DND-41 (cell line): ENCODE results near the gene OSBPL3.

Experiments
- ATAC-seq: fragments of 200-7000 bp; cut with Tn5 transposase; 3 replicates; pipeline ENCODE4 v1.9.1; 2021; ENCODE audit warnings: low read depth; ENCODE audit not compliant: insufficient read depth
- DNase-seq: peaks from one replicate; pipeline ENCODE4 v3.0.0-alpha.2; 2020
- H2AFZ ChIP-seq: 2 replicates; pipeline ENCODE4 v1.6.0; 2012; ENCODE audit warnings: low read depth, low read length
- H3K27ac ChIP-seq: 2 replicates; pipeline ENCODE4 v1.5.1; 2012; ENCODE audit warnings: low read length, inconsistent platforms
- H3K27me3 ChIP-seq: fragments of 200-600 bp; sonication (generic); 2 replicates; pipeline ENCODE4 v1.6.0; 2012; ENCODE audit warnings: low read length, mild to moderate bottlenecking, inconsistent platforms; ENCODE audit not compliant: insufficient read depth, poor library complexity
- H3K36me3 ChIP-seq: 2 replicates; pipeline ENCODE4 v1.5.1; 2012; ENCODE audit warnings: low read length, inconsistent platforms; ENCODE audit not compliant: insufficient read depth
- H3K4me1 ChIP-seq: 2 replicates; pipeline ENCODE4 v1.5.1; 2012; ENCODE audit warnings: mild to moderate bottlenecking, low read length; ENCODE audit not compliant: insufficient read depth
- H3K4me2 ChIP-seq: 2 replicates; pipeline ENCODE4 v1.6.0; 2012; ENCODE audit warnings: mild to moderate bottlenecking, moderate library complexity, low read length, inconsistent platforms; ENCODE audit not compliant: insufficient read depth
- H3K4me3 ChIP-seq, 2 experiments: fragments of 200-600 bp in 1 of 2; shearing (Covaris generic) in 1 of 2; 2 replicates each; pipeline ENCODE4 v1.5.1; 2012 to 2016; ENCODE audit warnings: inconsistent platforms in 2 of 2, low read length in 2 of 2, mild to moderate bottlenecking in 2 of 2, low read depth in 1 of 2, moderate library complexity in 1 of 2
- H3K79me2 ChIP-seq: 2 replicates; pipeline ENCODE4 v1.6.0; 2012; ENCODE audit warnings: low read length, inconsistent platforms; ENCODE audit not compliant: insufficient read depth
- H3K9ac ChIP-seq: 2 replicates; pipeline ENCODE4 v1.6.0; 2012; ENCODE audit warnings: low read depth, mild to moderate bottlenecking, inconsistent platforms, low read length, moderate library complexity
- H3K9me3 ChIP-seq: 2 replicates; pipeline ENCODE4 v1.5.1; 2012; ENCODE audit warnings: low read length, moderate library complexity, mild to moderate bottlenecking, inconsistent platforms; ENCODE audit not compliant: insufficient read depth, severe bottlenecking
- H4K20me1 ChIP-seq: 2 replicates; pipeline ENCODE4 v1.6.0; 2012; ENCODE audit warnings: low read length; ENCODE audit not compliant: insufficient read depth
- EZH2 ChIP-seq: IDR thresholded peaks from 3 replicates; pipeline ENCODE4 v1.6.1; 2012; ENCODE audit warnings: borderline replicate concordance, low read depth, mild to moderate bottlenecking, moderate library complexity, low read length, inconsistent platforms; ENCODE audit not compliant: severe bottlenecking
- TF ChIP-seq, protein P1 (sequence below): IDR thresholded peaks from 2 replicates; pipeline ENCODE4 v1.5.1; 2012; ENCODE audit warnings: borderline replicate concordance, low read length, moderate library complexity, mild to moderate bottlenecking; ENCODE audit not compliant: poor library complexity, severe bottlenecking; ENCODE audit errors: extremely low read depth

Gene OSBPL3

GRCh38 chr7:24914465-24914859 lies 65.5 kb downstream of the OSBPL3 start:
- TF ChIP-seq, protein P1, sequence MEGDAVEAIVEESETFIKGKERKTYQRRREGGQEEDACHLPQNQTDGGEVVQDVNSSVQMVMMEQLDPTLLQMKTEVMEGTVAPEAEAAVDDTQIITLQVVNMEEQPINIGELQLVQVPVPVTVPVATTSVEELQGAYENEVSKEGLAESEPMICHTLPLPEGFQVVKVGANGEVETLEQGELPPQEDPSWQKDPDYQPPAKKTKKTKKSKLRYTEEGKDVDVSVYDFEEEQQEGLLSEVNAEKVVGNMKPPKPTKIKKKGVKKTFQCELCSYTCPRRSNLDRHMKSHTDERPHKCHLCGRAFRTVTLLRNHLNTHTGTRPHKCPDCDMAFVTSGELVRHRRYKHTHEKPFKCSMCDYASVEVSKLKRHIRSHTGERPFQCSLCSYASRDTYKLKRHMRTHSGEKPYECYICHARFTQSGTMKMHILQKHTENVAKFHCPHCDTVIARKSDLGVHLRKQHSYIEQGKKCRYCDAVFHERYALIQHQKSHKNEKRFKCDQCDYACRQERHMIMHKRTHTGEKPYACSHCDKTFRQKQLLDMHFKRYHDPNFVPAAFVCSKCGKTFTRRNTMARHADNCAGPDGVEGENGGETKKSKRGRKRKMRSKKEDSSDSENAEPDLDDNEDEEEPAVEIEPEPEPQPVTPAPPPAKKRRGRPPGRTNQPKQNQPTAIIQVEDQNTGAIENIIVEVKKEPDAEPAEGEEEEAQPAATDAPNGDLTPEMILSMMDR, result no peak
- no peak for TF ChIP-seq EZH2
- H2AFZ ChIP-seq, result no peak overlapping the region
- peaks cover 56% of the 10 kb centered on the region for H3K4me1 ChIP-seq
- H3K27me3 ChIP-seq, result no peaks in the 10 kb centered on the region
- H3K9ac ChIP-seq, result no peak overlapping the region
- H3K9me3 ChIP-seq, result no peaks in the 10 kb centered on the region
- H3K4me3 ChIP-seq, result no peak overlapping the region
- H3K4me2 ChIP-seq, result no peak overlapping the region
- DNase-seq, result no peak
- H3K79me2 ChIP-seq, result peaks cover 70% of the 10 kb centered on the region
- no peaks in the 10 kb centered on the region for H3K36me3 ChIP-seq
- H4K20me1 ChIP-seq, result peaks cover 11% of the 10 kb centered on the region; the same call in 1 of the 2 replicates
- no peak for ATAC-seq
- H3K27ac ChIP-seq, result peak overlapping the region; percentile 19; the same call in 1 of the 2 replicates

GRCh38 chr7:24913801-24914464 lies 66.0 kb downstream of the OSBPL3 start:
- peak overlapping the region; percentile 40; the same call in 1 of the 2 replicates for H3K27ac ChIP-seq
- DNase-seq (no peak), ATAC-seq (no peak)
- no peak overlapping the region for H3K9ac ChIP-seq
- H3K4me3 ChIP-seq, result no peak overlapping the region
- no peak for TF ChIP-seq EZH2
- TF ChIP-seq, protein P1, result no peak
- no peaks in the 10 kb centered on the region for H3K9me3 ChIP-seq
- peaks cover 70% of the 10 kb centered on the region for H3K79me2 ChIP-seq
- no peaks in the 10 kb centered on the region for H3K27me3 ChIP-seq
- peaks cover 62% of the 10 kb centered on the region for H3K4me1 ChIP-seq
- H2AFZ ChIP-seq, result no peak overlapping the region
- H3K4me2 ChIP-seq, result no peak overlapping the region
- H4K20me1 ChIP-seq, result peaks cover 11% of the 10 kb centered on the region; the same call in 1 of the 2 replicates
- H3K36me3 ChIP-seq, result no peaks in the 10 kb centered on the region

DNA sequence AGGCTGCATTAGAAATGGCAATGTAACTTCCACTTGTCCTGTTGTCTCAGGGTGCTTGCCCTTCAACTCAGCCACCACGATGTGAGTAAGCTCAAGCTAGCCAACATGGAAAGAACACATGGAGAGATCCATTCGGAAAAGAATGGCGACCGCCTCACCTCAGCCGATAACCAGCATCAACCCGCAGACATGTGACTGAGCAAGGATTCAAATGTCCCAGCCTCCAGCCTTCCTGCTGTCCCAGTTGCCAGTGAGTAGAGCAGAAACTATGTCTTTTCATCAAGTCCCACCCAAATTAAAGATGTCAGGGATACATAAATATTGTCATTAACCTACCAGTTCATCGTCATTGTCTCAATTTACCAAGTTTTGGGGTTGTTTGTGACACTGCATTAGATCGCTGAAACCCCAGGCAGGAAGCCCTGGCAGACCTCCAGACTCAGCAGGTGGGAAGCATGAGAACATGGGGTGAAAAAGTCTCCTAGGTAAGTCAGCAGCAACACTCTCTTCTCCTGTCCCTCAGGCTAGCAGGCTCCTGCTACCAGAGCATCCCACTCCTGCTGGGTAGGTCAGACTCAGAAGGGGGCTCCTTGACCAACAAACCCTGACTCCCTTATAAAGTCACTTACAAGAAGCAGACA lies 67.0 kb downstream of the OSBPL3 start:
- TF ChIP-seq, protein P1, result no peak
- no peak for TF ChIP-seq EZH2
- H3K9me3 ChIP-seq, result no peaks in the 10 kb centered on the region
- H2AFZ ChIP-seq, result no peak overlapping the region
- H3K4me3 ChIP-seq, result no peak overlapping the region
- no peaks in the 10 kb centered on the region for H3K27me3 ChIP-seq
- H3K79me2 ChIP-seq, result peaks cover 64% of the 10 kb centered on the region
- peaks cover 71% of the 10 kb centered on the region for H3K4me1 ChIP-seq
- peak overlapping the region; percentile 81 for H3K27ac ChIP-seq
- DNase-seq (peak; percentile 72), ATAC-seq (peak; percentile 47)
- H3K36me3 ChIP-seq, result no peaks in the 10 kb centered on the region
- H3K4me2 ChIP-seq, result no peak overlapping the region; the same call in 1 of the 2 replicates
- H3K9ac ChIP-seq, result no peak overlapping the region
- H4K20me1 ChIP-seq, result peaks cover 8% of the 10 kb centered on the region; the same call in 1 of the 2 replicates
